ENCODE measurements around the gene RASSF5.
A peak's percentile ranks its signal among the peaks of the same experiment; 100 is the strongest.

Gene RASSF5

GRCh38 chr1:206583707-206584648 is 76.6 kb downstream of the RASSF5 start:
- intact Hi-C loops (cut with micrococcal nuclease): loop anchor here (1.0 to 2.0 kb wide), 3 partner anchors 9 to 93 kb away; no protein-coding TSS in a partner anchor
- Mint-ChIP-seq H3K27me3 (no peaks in the 10 kb centered on the region), H3K36me3 (ENCODE audit: low read depth) (peaks cover 83% of the 10 kb centered on the region), H3K4me3 (peak overlapping the region; percentile 59), H3K4me1 (ENCODE audit: low read depth) (peaks cover 53% of the 10 kb centered on the region), H3K9me3 (no peaks in the 10 kb centered on the region), H3K27ac (peak overlapping the region; percentile 88)

DNA sequence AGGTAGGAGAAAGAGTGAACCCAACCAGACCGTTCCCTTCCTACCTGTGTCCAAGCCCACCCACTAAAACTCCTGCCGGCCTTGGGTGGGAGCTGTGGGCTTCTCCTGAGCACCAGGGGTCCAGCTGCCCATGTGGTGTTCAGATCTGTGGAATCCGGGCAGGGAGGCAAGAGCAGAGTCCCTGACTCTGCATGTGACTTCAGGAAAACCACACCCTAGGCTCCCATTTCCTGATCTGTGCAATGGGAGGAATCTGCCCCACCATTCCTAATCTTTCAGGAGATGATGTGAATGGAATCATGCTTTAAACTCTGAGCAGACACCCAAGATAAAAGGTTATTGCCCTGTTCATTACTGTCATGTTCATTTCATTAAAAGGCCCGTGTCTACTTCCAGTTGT is 77.4 kb downstream of the RASSF5 start:
- no peak overlapping the region for H3K4me3 Mint-ChIP-seq
- H3K4me1 Mint-ChIP-seq (ENCODE audit: low read depth): peaks cover 50% of the 10 kb centered on the region
- no peak overlapping the region for H3K27ac Mint-ChIP-seq
- no peaks in the 10 kb centered on the region for H3K27me3 Mint-ChIP-seq
- no peaks in the 10 kb centered on the region for H3K9me3 Mint-ChIP-seq
- intact Hi-C loops (cut with micrococcal nuclease): no loop called here
- peaks cover 88% of the 10 kb centered on the region for H3K36me3 Mint-ChIP-seq (ENCODE audit: low read depth)

DNA sequence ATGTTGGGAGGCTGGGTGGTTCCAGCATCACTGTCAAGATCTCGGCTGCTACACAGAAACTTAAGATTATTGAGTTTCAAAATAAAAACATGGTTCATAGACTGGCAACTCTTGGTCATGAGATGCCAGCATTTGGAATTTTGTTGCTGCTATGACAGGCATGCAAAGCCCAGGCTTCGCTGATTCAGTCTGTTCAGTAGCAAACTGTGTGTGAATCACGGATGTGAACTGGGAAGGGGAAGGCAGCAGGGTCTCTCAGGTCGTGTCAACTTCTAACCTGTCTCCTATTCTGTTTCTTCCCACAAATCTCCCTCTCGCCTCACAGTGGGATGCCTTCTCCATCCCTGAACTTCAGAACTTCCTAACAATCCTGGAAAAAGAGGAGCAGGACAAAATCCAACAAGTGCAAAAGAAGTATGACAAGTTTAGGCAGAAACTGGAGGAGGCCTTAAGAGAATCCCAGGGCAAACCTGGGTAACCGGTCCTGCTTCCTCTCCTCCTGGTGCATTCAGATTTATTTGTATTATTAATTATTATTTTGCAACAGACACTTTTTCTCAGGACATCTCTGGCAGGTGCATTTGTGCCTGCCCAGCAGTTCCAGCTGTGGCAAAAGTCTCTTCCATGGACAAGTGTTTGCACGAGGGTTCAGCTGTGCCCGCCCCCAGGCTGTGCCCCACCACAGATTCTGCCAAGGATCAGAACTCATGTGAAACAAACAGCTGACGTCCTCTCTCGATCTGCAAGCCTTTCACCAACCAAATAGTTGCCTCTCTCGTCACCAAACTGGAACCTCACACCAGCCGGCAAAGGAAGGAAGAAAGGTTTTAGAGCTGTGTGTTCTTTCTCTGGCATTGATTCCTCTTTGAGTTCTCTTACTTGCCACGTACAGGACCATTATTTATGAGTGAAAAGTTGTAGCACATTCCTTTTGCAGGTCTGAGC is 79.4 kb downstream of the RASSF5 start:
- Mint-ChIP-seq H3K9me3 (no peaks in the 10 kb centered on the region), H3K27ac (no peak overlapping the region), H3K36me3 (ENCODE audit: low read depth) (peaks cover 89% of the 10 kb centered on the region), H3K27me3 (no peaks in the 10 kb centered on the region), H3K4me1 (ENCODE audit: low read depth) (peaks cover 30% of the 10 kb centered on the region), H3K4me3 (no peak overlapping the region)
- intact Hi-C loops (cut with micrococcal nuclease): no loop called here

- no peak overlapping the region for H3K4me3 Mint-ChIP-seq
- H3K27me3 Mint-ChIP-seq: no peaks in the 10 kb centered on the region
- no peaks in the 10 kb centered on the region for H3K9me3 Mint-ChIP-seq
- peaks cover 19% of the 10 kb centered on the region for H3K4me1 Mint-ChIP-seq (ENCODE audit: low read depth)
- intact Hi-C loops (cut with micrococcal nuclease): no loop called here
- H3K27ac Mint-ChIP-seq: no peak overlapping the region
- peaks cover 98% of the 10 kb centered on the region for H3K36me3 Mint-ChIP-seq (ENCODE audit: low read depth)
These were observed 80.6 kb downstream of the RASSF5 start for GRCh38 chr1:206587904-206588303.

GRCh38 chr1:206588492-206588891 is 81.2 kb downstream of the RASSF5 start:
- Mint-ChIP-seq H3K27me3 (no peaks in the 10 kb centered on the region), H3K27ac (no peak overlapping the region), H3K36me3 (ENCODE audit: low read depth) (peaks cover 99% of the 10 kb centered on the region), H3K9me3 (no peaks in the 10 kb centered on the region), H3K4me1 (ENCODE audit: low read depth) (peaks cover 14% of the 10 kb centered on the region), H3K4me3 (no peak overlapping the region)
- intact Hi-C loops (cut with micrococcal nuclease): no loop called here

DNA sequence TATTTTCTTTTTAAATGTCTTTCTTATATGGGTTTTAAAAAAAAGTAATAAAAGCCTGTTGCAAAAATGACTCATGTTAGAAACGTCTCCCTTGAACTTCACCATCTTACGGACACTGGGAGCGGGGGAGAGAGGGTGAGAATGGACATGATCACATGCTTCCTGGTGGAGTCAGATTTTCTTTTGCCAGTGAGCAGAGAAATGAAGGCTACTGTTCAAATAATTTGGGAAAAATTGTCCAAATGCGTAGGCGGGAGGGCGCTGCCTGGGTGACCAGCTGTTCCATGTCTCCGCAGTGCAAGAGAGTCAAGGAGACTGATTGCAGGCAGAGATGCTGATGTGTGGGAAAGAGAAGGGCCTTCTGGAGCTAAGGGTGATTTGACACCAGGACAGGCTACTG is 81.9 kb downstream of the RASSF5 start:
- peaks cover 99% of the 10 kb centered on the region for H3K36me3 Mint-ChIP-seq (ENCODE audit: low read depth)
- no peaks in the 10 kb centered on the region for H3K9me3 Mint-ChIP-seq
- no peak overlapping the region for H3K27ac Mint-ChIP-seq
- no peak overlapping the region for H3K4me3 Mint-ChIP-seq
- intact Hi-C loops (cut with micrococcal nuclease): no loop called here
- H3K27me3 Mint-ChIP-seq: no peaks in the 10 kb centered on the region
- H3K4me1 Mint-ChIP-seq (ENCODE audit: low read depth): peaks cover 11% of the 10 kb centered on the region

DNA sequence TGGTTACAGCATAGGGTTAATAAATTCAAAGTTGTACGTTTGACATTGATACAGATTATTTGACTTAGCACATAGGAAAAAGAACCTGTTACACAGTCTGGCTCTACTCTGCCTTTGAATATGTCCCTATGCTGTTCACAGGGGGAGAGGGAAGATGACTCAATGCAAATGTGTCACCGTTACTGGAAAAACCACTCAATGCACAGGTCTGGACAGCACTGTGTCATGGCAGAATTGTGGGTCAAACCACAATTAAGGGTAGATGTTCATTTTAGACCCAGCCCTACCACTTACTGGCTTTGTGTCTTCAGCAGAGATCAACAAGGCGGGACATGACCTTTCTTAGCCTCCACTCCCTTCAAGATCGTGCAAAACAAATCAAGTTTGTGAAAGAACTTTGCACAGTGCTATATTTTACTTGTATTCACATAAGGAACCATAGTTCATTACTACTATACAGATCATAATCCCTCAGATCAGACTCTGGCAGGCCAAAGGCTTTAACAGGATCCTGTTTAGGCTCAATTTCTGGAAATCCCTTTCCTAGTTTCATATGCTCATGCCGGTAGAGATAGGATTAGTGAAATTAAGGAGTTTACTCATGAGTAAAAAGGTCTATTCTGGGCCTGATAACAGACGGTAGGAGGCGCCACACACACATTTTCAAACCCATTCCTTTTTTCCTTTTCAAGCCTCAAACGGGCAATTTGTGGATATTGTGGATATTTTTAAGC is 82.9 kb downstream of the RASSF5 start:
- intact Hi-C loops (cut with micrococcal nuclease): no loop called here
- H3K36me3 Mint-ChIP-seq (ENCODE audit: low read depth): peaks cover 99% of the 10 kb centered on the region
- no peaks in the 10 kb centered on the region for H3K9me3 Mint-ChIP-seq
- H3K4me3 Mint-ChIP-seq: no peak overlapping the region
- H3K27me3 Mint-ChIP-seq: no peaks in the 10 kb centered on the region
- no peak overlapping the region for H3K27ac Mint-ChIP-seq
- H3K4me1 Mint-ChIP-seq (ENCODE audit: low read depth): peaks cover 6% of the 10 kb centered on the region

DNA sequence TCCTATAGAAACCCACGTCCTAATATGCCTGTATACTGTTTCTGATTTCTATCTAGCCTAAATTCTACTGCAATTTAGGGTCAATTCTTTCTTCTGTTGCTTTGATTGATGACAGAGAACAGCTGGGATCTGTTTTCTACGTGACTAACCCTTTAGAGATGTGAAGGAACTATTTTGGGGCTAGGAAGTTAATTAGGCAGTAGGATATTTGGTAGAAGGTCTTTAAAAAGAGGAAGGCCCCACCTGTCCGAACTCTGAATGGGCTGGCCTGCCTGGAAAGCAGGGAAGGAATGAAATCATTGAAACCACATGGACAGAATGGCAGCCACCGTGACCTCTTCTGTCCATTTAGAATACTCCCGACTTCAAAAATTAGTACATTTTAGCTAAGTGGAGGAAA is 83.9 kb downstream of the RASSF5 start:
- Mint-ChIP-seq H3K4me1 (ENCODE audit: low read depth) (peaks cover 5% of the 10 kb centered on the region), H3K9me3 (no peaks in the 10 kb centered on the region), H3K27ac (no peak overlapping the region), H3K36me3 (ENCODE audit: low read depth) (peaks cover 99% of the 10 kb centered on the region), H3K4me3 (no peak overlapping the region), H3K27me3 (no peaks in the 10 kb centered on the region)
- intact Hi-C loops (cut with micrococcal nuclease): no loop called here

GRCh38 chr1:206591696-206592095 is 84.4 kb downstream of the RASSF5 start:
- H3K27me3 Mint-ChIP-seq: no peaks in the 10 kb centered on the region
- H3K9me3 Mint-ChIP-seq: no peaks in the 10 kb centered on the region
- no peak overlapping the region for H3K27ac Mint-ChIP-seq
- intact Hi-C loops (cut with micrococcal nuclease): no loop called here
- peaks cover 99% of the 10 kb centered on the region for H3K36me3 Mint-ChIP-seq (ENCODE audit: low read depth)
- no peak overlapping the region for H3K4me3 Mint-ChIP-seq
- H3K4me1 Mint-ChIP-seq (ENCODE audit: low read depth): peaks cover 5% of the 10 kb centered on the region

DNA sequence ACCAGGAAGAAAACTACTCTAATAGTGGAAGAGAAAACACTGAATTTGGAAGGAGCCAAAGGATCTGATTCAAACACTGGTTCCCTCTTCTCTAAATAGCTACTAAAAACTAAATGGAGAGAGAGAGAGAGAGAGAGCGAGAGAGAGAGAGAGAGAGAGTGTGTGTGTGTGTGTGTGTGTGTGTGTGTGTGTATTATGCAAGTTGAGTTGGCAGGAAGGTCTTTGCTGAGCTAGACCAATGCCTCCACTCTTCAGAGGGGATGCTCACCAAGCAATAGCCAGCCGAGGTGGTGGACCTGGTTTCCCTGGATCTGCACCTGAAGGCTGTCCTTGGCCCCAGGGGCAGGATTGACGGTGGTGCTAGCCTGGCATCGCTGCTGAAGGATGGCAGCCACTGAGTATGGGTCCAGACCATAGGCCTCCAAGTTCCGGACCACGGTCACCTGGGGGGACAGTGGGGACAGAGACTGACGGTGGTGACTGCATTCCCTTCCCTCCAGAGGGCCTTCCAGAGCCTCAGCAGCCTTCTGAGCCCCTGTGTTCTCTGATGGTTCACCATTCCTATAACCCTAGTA is 86.1 kb downstream of the RASSF5 start:
- intact Hi-C loops (cut with micrococcal nuclease): no loop called here
- Mint-ChIP-seq H3K27me3 (no peaks in the 10 kb centered on the region), H3K36me3 (ENCODE audit: low read depth) (peaks cover 97% of the 10 kb centered on the region), H3K27ac (no peak overlapping the region), H3K4me3 (no peak overlapping the region), H3K4me1 (ENCODE audit: low read depth) (peaks cover 5% of the 10 kb centered on the region), H3K9me3 (no peaks in the 10 kb centered on the region)

DNA sequence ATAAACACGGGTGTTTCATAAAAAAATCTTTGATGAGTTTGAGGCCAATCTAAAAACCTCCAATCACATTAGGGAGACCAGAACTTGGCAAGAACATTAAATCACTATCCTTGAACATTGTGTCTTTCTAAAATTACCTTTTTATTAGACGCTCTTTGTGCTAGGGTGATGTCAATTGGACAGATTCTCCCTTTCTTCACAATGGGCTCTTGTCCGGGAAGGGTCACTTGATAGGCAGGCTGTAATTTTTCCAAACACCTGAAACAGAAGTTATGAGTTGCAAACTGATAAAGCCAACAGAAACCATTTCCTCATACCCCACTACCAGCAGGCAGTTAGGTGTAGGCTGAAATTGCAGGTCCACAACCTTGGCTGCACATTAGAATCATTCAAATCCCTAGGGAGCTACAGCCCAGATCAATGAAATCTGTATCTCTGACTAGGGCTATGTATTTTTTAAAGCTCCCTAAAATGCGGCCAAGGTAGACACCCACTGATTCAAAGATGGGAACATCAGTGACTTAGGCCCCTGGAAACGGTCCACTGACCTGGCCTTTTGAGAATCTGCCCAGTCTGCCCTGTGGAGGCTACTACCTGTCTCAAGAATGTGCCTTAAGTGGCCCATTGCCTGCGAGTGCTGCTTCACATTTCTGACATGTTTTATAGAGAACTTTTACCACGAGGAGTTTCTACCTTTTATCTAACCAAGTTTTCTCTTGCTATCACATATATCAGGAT is 88.4 kb downstream of the RASSF5 start:
- intact Hi-C loops (cut with micrococcal nuclease): no loop called here
- no peak overlapping the region for H3K4me3 Mint-ChIP-seq
- H3K9me3 Mint-ChIP-seq: no peaks in the 10 kb centered on the region
- H3K4me1 Mint-ChIP-seq (ENCODE audit: low read depth): no peaks in the 10 kb centered on the region
- no peak overlapping the region for H3K27ac Mint-ChIP-seq
- H3K36me3 Mint-ChIP-seq (ENCODE audit: low read depth): peaks cover 95% of the 10 kb centered on the region
- H3K27me3 Mint-ChIP-seq: no peaks in the 10 kb centered on the region

GRCh38 chr1:206596319-206596666 is 89.0 kb downstream of the RASSF5 start:
- intact Hi-C loops (cut with micrococcal nuclease): no loop called here
- Mint-ChIP-seq H3K36me3 (ENCODE audit: low read depth) (peaks cover 95% of the 10 kb centered on the region), H3K9me3 (no peaks in the 10 kb centered on the region), H3K4me3 (no peak overlapping the region), H3K27ac (no peak overlapping the region), H3K27me3 (no peaks in the 10 kb centered on the region), H3K4me1 (ENCODE audit: low read depth) (no peaks in the 10 kb centered on the region)

DNA sequence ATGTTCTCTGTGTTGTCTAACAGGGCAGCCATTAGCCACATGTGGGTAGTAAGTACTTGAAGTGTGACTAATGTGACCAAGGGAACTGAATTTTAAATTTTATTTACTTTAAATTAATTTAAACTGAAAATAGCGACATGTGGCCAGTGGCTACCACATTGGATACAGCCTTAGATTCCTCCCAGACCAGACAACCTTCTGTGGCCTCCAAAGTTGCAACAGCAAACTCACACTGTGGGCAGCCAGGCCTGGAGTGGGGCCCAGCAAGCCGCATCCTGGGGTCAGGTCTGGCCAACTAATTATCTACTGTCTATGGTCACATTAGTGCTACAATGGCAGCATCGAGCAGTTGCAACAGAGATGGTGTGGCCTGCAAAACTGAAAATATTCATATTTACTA is 93.2 kb downstream of the RASSF5 start:
- Mint-ChIP-seq H3K9me3 (no peaks in the 10 kb centered on the region), H3K27ac (no peak overlapping the region), H3K27me3 (no peaks in the 10 kb centered on the region), H3K36me3 (ENCODE audit: low read depth) (peaks cover 92% of the 10 kb centered on the region), H3K4me3 (no peak overlapping the region), H3K4me1 (ENCODE audit: low read depth) (no peaks in the 10 kb centered on the region)
- intact Hi-C loops (cut with micrococcal nuclease): no loop called here
